WI38 (cell line): ENCODE data around the gene ZNF281.

Experiments used
- H3K4me3 ChIP-seq: 2 replicates; pipeline ENCODE4 v1.5.1; 2011; ENCODE audit warnings: low read depth, mild to moderate bottlenecking, control low read depth, low read length
- CTCF ChIP-seq: IDR thresholded peaks from 2 replicates; pipeline ENCODE4 v1.5.1; 2012; ENCODE audit warnings: low read depth, mild to moderate bottlenecking, control low read depth, low read length

Gene ZNF281

GRCh38 chr1:200388791-200389190 lies 21.0 kb downstream of the ZNF281 start:
- H3K4me3 ChIP-seq, result no peak overlapping the region
- TF ChIP-seq CTCF, result no peak

- TF ChIP-seq CTCF, result no peak
- no peak overlapping the region for H3K4me3 ChIP-seq
Measured at GRCh38 chr1:200386416-200386815, 23.4 kb downstream of the ZNF281 start.

GRCh38 chr1:200384818-200385390 lies 24.9 kb downstream of the ZNF281 start:
- no peak for TF ChIP-seq CTCF
- H3K4me3 ChIP-seq, result no peak overlapping the region

- no peak for TF ChIP-seq CTCF
- no peak overlapping the region for H3K4me3 ChIP-seq
Measured at GRCh38 chr1:200381256-200381984, 28.4 kb downstream of the ZNF281 start.

GRCh38 chr1:200380589-200381021 lies 29.2 kb downstream of the ZNF281 start:
- TF ChIP-seq CTCF, result no peak
- H3K4me3 ChIP-seq, result no peak overlapping the region

GRCh38 chr1:200379940-200380588 lies 29.8 kb downstream of the ZNF281 start:
- no peak overlapping the region for H3K4me3 ChIP-seq
- no peak for TF ChIP-seq CTCF

- TF ChIP-seq CTCF, result no peak
- H3K4me3 ChIP-seq, result peak overlapping the region; percentile 23; the same call in 1 of the 2 replicates
Measured at GRCh38 chr1:200379432-200379757, 30.4 kb downstream of the ZNF281 start.
